ENCODE data around the gene PLXNB3.

DNA sequence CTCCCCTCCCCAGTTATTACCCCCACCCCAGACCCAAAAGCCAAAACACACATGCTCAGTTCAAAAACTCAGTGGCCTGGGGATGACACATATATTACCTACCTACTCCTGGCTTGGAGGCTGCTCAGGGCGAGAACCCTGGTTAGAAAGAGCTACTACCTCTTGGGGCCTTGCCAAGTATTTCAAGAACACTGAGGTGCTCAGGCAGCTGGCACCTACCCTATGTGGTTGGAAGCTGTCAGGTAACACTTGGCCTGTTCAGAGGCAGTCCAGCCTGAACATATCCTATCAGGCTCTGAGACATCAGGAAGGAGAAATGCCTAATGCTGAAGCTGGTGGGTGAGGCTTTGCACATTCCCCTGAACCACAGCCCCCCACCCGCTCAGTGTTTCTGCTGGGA is 44.8 kb upstream of the PLXNB3 start:
- TF ChIP-seq POLR2A (IDR thresholded peaks at IDR 0.05) (no peak), EP300 (IDR thresholded peaks at IDR 0.05; ENCODE audit: low read depth) (no peak)
- TF ChIP-seq, protein P1, sequence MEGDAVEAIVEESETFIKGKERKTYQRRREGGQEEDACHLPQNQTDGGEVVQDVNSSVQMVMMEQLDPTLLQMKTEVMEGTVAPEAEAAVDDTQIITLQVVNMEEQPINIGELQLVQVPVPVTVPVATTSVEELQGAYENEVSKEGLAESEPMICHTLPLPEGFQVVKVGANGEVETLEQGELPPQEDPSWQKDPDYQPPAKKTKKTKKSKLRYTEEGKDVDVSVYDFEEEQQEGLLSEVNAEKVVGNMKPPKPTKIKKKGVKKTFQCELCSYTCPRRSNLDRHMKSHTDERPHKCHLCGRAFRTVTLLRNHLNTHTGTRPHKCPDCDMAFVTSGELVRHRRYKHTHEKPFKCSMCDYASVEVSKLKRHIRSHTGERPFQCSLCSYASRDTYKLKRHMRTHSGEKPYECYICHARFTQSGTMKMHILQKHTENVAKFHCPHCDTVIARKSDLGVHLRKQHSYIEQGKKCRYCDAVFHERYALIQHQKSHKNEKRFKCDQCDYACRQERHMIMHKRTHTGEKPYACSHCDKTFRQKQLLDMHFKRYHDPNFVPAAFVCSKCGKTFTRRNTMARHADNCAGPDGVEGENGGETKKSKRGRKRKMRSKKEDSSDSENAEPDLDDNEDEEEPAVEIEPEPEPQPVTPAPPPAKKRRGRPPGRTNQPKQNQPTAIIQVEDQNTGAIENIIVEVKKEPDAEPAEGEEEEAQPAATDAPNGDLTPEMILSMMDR (IDR thresholded peaks at IDR 0.05), result no peak
